H54 (cell line): ENCODE measurements around the gene ATF6.

Source experiments
- DNase-seq: peaks from one replicate; pipeline ENCODE4 v3.0.0; 2011; ENCODE audit warnings: low spot score, mixed read lengths; ENCODE audit not compliant: insufficient read length
- FAIRE-seq: peaks from 3 replicates; lab custom pipeline; 2011; peaks lifted over from hg19 to GRCh38; lab: Jason Lieb, UNC
- POLR2A ChIP-seq: IDR thresholded peaks from 2 replicates; pipeline ENCODE4 v1.6.1; 2011; ENCODE audit warnings: low read depth, mild to moderate bottlenecking, low read length

Gene ATF6

DNA sequence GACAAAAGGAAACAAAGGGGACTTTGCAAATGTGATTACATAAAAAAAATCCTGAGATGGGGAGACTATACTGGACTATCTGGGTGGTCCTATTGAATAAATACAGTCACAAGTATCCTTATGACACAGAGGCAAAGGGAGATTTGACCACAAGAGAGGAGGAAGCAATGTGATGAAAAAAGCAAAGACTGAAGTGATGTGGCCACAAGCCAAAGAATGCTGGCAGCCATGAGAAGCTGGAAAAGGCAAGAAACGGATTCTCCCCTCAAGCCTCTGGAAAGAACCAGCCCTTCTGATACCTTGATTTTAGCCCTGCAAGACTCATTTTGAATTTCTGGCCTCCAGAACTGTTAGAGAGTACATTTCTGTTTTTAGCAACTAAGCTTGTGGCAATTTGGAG lies 221.2 kb downstream of the ATF6 start:
- FAIRE-seq (no peak), DNase-seq (no peak)
- TF ChIP-seq POLR2A = no peak

DNA sequence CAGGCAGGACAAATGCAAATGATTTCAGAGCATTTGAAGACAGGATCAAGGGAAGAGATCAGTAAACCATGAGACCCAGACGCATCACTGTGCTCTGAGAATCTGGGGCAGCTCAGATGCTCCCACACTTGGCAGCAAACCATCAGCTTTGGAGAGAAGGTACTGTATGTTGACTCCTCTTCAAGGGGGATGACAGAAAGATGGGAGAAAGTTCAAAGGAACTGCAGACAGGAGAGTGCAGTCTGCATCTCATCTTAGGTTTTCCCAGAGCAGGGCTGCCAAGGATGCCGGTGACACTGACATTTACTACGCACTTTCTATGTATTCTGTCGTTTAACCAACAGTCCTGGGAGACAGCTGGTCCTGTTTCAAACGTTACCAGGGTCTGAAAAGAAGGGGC lies 221.8 kb downstream of the ATF6 start:
- no peak for TF ChIP-seq POLR2A

DNA sequence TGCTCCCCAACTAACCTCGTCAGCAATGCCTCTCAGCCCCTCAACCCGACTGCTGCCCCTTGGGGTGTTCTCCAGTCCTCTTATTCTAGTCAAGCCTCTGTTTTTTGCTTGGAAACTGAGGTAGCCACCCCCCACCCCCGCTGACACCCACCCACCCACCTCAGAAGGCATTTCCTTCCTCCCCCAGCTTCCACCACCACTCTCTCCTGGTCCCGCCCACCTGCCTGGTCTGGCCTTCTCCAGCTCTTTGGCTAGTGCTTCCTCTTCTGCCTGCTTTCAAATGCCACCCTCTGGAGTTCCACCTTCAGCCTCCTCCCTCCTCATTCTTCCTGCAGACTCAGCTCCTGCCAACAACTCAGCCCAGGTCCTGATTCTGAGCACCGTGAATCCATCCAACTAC lies 222.3 kb downstream of the ATF6 start:
- no peak for DNase-seq
- no peak for TF ChIP-seq POLR2A
- FAIRE-seq = no peak

More for the DNA sequence above, 221.8 kb downstream of the ATF6 start:
- DNase-seq (no peak), FAIRE-seq (no peak)

DNA sequence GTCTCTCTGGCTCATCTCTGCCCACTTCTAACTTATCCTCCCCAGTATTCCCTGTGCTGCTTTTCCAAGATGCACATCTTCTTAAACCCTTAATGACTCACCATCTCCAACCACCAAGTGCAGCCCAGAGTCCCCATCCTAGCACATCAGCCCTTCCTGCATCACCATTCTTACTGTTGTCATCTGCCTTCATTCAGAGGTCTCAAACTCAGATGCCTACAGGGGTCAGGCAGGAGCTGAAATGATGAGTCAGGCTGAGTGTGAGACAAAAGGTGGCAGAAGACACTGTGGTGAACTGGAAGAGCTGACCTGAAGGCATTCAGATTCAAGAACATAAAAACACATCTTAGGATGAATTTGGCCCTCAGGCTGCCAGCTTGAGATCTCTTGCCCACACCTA lies 223.0 kb downstream of the ATF6 start:
- DNase-seq (no peak), FAIRE-seq (no peak)

DNA sequence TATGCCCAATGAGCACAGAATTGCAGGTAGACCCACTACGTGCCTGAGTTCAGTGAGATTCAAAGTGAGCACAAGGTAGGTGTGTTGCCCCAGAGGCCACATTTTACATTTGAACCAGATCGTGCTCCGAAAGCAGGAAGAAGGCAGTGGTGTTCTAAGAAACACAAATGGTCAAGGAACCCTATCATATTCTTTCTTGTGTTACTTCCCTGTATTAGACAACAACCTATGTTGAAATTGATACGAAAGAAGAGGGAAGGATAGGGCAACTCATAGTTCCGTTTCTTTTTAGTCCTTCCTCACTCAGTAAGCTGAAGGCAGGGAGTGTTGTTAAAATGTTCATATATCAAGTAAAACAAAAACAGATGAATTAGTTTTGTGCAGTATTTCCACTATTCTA lies 223.7 kb downstream of the ATF6 start:
- TF ChIP-seq POLR2A = no peak
- DNase-seq (no peak), FAIRE-seq (no peak)

More for the DNA sequence above, 223.0 kb downstream of the ATF6 start:
- no peak for TF ChIP-seq POLR2A

DNA sequence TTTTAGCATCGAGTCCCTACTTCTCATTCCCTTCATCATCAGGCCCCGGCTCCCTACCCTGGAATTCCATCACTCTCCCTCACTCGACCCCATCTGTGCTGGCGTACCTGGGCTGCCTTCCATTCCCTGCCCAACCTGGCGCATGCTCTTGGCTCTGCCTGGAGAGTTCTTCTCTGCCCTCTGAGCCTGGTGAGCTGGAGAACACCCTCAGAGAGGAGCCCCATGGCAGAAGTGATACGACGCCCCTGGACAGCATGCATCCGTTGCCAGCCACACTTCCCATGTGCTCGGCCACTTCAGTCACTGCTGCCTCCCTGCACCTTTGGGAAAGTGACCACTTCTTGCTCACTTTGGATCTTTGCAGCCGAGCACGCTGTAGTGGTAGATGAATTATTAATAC lies 227.5 kb downstream of the ATF6 start:
- TF ChIP-seq POLR2A = no peak
- no peak for FAIRE-seq

DNA sequence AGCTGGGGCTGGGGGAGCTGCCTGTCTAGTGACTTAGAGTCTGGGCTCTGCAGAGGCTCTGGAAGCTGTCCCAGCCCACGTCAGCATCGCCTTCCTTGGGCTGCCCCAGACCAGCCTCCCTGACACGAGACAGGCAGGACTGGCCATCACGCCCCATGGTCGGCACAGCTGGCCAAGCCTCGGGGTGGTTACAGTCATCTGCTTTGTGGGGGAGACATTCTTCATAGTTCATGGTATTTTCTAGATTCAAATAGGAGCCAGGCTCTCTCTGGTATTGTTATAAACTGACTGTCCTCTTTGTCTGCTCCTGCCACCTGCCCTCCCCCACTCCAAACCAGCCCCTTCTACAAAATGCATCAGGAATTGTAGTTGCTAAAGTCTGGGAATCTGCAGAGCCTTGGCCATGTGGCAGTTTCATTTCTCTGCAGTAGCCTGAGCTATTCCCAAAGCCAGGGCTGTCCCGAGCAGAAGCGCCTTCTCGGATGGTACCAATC lies 228.1 kb downstream of the ATF6 start:
- DNase-seq = no peak
- TF ChIP-seq POLR2A = no peak
- no peak for FAIRE-seq

More for the DNA sequence above, 227.5 kb downstream of the ATF6 start:
- DNase-seq = no peak

DNA sequence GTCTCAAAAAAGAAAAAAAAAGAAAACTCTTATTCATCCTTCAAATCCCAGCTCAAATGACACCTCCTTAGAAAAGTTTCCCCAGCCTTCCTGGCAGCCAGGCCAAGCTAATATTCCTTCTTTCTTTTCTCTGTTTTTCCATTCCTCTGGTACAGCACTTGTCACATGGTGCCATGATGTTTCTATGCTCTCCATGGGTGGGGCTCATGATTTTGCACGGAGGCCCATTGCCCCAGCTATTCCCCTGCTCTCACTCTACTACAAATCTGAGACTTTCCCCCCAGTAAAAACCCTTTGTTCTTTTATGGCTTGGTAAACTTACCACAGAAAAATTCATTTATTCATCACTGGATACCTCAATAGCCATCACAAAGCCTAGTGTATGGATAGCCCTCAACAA lies 231.0 kb downstream of the ATF6 start:
- no peak for TF ChIP-seq POLR2A
- DNase-seq (no peak), FAIRE-seq (no peak)

DNA sequence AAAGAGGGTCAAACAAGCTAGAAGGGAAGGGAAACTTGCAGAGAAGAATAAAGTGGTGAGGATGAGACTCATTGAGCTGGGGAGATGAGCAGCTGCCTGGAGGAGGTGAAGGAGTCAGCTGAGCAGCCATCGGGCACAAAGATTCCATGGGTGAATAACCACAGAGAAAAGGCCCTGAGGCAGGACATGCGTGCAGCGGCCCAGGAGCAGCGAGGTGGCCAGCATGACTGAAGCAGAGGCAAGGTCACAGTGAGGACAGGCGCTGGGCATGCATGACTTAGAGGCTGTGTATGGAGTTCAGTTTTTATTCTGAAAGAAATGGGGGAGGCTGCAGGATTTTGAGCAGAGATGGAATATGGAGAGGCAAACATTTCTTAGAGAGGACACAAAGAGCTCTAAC lies 232.7 kb downstream of the ATF6 start:
- TF ChIP-seq POLR2A = no peak
- FAIRE-seq = no peak
- no peak for DNase-seq

DNA sequence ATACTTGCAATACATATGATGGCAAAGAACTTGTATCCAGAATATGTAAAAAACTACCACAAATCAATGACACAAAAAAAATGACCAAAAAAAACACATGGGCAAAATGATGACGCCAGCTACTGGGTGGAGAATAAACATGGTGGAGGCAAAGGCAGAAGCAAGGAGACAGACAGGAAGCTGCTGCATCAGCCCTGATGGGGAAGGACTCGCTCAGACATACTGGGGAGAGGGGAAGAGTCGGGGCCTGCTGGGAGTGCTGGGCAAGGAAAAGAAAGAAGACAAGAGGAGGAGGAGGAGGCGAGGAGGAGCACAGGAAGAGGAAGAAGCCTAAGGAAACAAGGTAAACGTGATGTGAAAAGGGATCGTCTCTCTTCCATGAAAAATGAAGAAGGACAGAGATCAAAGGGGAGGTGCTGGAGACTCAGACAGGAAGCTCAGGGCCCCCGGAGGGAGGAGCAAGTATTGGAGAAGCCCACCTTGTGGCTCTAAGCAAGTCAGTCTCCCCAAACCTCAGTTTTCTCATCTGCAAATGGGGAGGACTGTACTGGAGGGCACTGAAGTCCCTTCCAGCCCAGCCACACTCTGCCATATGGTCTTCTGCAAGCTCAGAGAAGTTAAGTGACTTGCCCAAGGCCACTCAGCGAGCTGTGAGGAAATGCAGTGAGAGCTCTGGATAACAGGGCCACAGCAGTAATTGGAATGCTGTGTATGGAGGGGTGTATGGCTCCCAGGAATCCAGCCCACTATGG lies 233.4 kb downstream of the ATF6 start:
- TF ChIP-seq POLR2A = no peak
- FAIRE-seq (no peak), DNase-seq (no peak)

DNA sequence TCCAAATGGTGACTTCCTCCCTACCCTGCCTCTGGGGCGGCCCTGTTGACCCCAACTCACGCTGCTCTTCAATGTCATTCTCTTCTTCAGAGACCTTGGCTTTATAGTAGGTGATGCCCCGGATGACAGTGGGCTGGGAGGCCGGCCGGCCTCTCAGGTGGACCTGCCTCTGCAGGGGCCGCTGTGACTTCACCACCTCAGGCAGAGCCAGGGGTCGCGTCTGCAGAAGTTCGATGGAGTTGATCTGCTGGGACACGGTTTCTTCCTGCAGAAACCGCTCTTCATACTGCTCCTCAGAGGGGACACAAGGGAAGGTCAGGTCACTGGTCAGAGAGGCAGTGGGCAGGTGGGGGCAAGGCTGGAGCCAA lies 233.9 kb downstream of the ATF6 start:
- no peak for TF ChIP-seq POLR2A
- FAIRE-seq (no peak), DNase-seq (no peak)

DNA sequence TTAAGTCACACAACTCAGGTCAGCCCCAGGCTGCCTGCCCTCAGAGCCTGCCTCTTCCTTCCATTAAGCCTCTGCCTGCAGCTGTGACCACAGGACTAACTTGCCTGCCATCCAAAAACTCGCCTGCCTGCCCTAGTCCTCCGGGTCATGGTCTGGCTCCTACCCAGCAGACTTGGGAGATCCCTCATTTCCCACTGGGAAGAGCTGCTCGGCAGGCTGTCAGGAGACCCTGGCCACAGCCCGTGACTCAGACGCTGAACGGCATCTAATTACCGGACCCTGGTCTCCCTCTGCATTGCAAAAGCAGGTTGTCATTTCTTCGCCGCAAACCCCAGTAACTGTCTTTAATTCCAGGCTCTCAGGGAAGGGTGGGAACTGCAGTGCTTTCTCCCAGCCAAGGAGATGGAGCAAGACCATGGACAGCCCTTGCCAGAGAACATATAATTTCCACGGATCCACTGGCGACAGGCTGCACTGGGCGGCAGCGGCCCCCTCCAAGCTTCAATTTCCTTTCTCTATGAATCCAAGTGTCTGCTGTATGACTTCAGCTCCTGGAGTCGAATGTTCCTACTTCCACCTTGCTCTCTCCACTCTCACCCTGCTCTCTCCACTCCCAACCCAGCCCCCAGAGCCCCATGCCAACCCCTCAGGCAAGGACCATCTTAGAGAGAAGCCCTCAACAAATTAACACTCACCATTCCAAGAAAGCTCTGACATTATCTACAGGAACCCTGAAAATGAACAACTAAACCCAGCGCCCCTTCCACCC lies 237.1 kb downstream of the ATF6 start:
- DNase-seq (peak; percentile 71), FAIRE-seq (no peak)
- TF ChIP-seq POLR2A = no peak

DNA sequence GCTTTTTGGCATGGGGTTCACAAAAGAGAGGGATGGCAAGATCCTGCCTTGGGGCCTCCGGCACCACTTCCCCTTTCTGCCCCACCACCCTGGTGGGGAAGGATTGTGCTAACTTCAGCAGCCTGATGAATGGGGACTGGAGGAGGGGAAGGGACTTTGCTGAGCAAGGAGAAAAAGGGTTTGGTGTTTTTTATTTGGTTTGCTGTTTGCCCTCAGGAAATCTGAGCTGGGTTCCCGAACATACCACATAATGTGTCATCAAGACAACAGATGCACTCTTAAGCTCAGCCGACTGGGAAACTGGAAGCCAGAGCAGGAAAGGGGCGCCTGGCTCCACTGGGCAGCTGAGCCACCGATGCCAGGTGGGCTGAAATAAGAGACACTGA lies 237.7 kb downstream of the ATF6 start:
- peak; percentile 74 for DNase-seq
- TF ChIP-seq POLR2A = no peak
- no peak for FAIRE-seq

DNA sequence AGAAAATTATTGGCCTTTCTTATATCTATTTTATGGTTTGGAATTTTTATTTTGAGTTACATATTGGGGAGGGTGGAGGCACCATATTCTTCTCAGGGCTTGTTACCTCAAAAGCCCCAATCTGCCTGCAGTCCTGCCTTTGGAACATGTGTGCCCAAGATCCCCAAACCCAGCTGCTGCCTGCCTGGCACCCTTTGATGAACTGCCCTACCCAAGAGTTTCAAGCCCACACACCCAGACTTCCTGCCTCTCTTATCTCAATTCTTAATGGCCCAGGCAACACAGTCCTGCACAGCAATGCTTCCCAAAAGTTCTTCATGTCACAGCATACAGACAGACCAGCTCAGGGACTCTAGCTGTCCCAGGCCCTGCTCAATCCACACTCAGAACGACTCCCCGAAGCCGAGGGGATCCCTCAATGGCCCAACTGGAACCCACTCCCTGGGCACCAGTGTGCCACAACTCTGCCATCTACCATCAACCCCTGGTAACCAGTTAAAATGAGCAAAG lies 238.4 kb downstream of the ATF6 start:
- no peak for FAIRE-seq
- no peak for DNase-seq
- no peak for TF ChIP-seq POLR2A

DNA sequence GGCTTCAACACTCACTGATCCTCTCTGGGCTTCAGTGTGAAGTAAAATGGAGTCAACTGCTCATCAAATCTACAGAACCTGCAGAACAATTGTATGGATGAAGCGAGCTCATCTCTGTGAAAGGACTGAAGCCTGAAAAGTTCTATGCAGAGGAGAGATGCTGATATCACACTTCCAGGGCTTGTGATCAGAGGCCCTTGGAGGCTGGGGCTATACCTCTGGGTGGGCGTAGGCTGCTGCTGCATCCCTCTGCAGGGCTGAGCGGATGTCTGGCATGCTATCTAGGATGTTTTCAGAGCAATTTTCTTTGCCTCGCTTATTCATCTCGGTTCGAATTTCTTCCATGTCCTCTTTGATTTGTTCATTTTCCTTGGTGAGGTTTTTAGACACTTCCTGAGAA lies 240.0 kb downstream of the ATF6 start:
- DNase-seq (no peak), FAIRE-seq (no peak)
- TF ChIP-seq POLR2A = no peak
